Measurements from ENCODE around the gene RAVER1.

- TF ChIP-seq NFYA (IDR thresholded peaks at IDR 0.05; ENCODE audit: borderline replicate concordance, low read depth, low read length), result no peak
- TF ChIP-seq EP300 (IDR thresholded peaks at IDR 0.05; ENCODE audit: borderline replicate concordance in 1 of 2, control insufficient read depth in 1 of 2, low read depth in 2 of 2, low read length in 2 of 2), result no peak
- TF ChIP-seq PAX5 (IDR thresholded peaks at IDR 0.05; ENCODE audit: borderline replicate concordance, low read depth, low read length), result no peak
Observed at GRCh38 chr19:10374931-10375330, 41.6 kb upstream of the RAVER1 start.

Data from GM12878 (cell line).